ENCODE results near the gene PSMD14. TPM values are rescaled to one million over a fixed set of nuclear protein-coding genes. Genes with fewer than 3 reads are reported as not detected.

Gene PSMD14
- total RNA-seq, 1 experiment from 2014 or later: 93.7 TPM

- BruUV-seq (replicated peaks): no TSS peak
- ChIA-PET CTCF (no interaction called here), POLR2A (interaction anchor here (0.7 to 1.3 kb wide), 2 partner anchors 12 to 494 kb away, joined by 3 read pairs; no protein-coding TSS in a partner anchor)
- in situ Hi-C loops (cut with HindIII; ENCODE audit: low pct_unique_long_range_greater_than_20kb, low sequenced_read_pairs) (no loop called here), intact Hi-C loops (cut with micrococcal nuclease; ENCODE audit: unreplicated experiment) (no loop called here)
- Histone ChIP-seq H3K36me3 (ENCODE audit: control insufficient read depth, insufficient read depth, low read length) (peaks cover 14% of the 10 kb centered on the region; the same call in 1 of the 2 replicates), H3K9me3 (ENCODE audit: control insufficient read depth, insufficient read depth, low read depth, low read length) (no peaks in the 10 kb centered on the region), H3K4me3 (ENCODE audit: low read depth in 2 of 2, low read length in 2 of 2) (no peak overlapping the region), H3K27ac (ENCODE audit: low read length) (no peak overlapping the region), H3K27me3 (ENCODE audit: control insufficient read depth, insufficient read depth, low read length) (no peaks in the 10 kb centered on the region), H3K4me1 (ENCODE audit: control insufficient read depth, insufficient read depth, low read length) (no peaks in the 10 kb centered on the region; the same call in 1 of the 2 replicates)
- ATAC-seq: no peak
- TF ChIP-seq REST (IDR thresholded peaks at IDR 0.05; ENCODE audit: insufficient read depth in 1 of 2, low read depth in 2 of 2, low read length in 1 of 2): no peak
- TF ChIP-seq SIN3A (IDR thresholded peaks at IDR 0.05; ENCODE audit: borderline replicate concordance, insufficient read depth, low read depth, low read length): no peak
- TF ChIP-seq TCF7L2 (IDR thresholded peaks at IDR 0.05; ENCODE audit: low read depth, low read length): no peak
- no peak for TF ChIP-seq POLR2AphosphoS5 (IDR thresholded peaks at IDR 0.05; ENCODE audit: low read depth, low read length)
- TF ChIP-seq CTCF (IDR thresholded peaks at IDR 0.05): no peak
- no peak for DNase-seq (ENCODE audit: low read depth, low spot score)
Observed at GRCh38 chr2:161381546-161381945, 73.3 kb downstream of the PSMD14 start.

- Histone ChIP-seq H3K27me3 (ENCODE audit: control insufficient read depth, insufficient read depth, low read length) (no peaks in the 10 kb centered on the region), H3K4me3 (ENCODE audit: low read depth in 2 of 2, low read length in 2 of 2) (no peak overlapping the region), H3K36me3 (ENCODE audit: control insufficient read depth, insufficient read depth, low read length) (peaks cover 16% of the 10 kb centered on the region; the same call in 1 of the 2 replicates), H3K27ac (ENCODE audit: low read length) (no peak overlapping the region; the same call in 1 of the 2 replicates), H3K4me1 (ENCODE audit: control insufficient read depth, insufficient read depth, low read length) (no peaks in the 10 kb centered on the region; the same call in 1 of the 2 replicates), H3K9me3 (ENCODE audit: control insufficient read depth, insufficient read depth, low read depth, low read length) (no peaks in the 10 kb centered on the region)
- DNase-seq (ENCODE audit: low read depth, low spot score) (no peak), ATAC-seq (no peak)
- in situ Hi-C loops (cut with HindIII; ENCODE audit: low pct_unique_long_range_greater_than_20kb, low sequenced_read_pairs): no loop called here
- ChIA-PET CTCF (no interaction called here), POLR2A (interaction anchor here (0.6 kb wide), 1 partner anchor 44 kb away, joined by 3 read pairs; no protein-coding TSS in a partner anchor)
- no TSS peak for BruUV-seq (replicated peaks)
- no peak for TF ChIP-seq CTCF (IDR thresholded peaks at IDR 0.05)
- TF ChIP-seq TCF7L2 (IDR thresholded peaks at IDR 0.05; ENCODE audit: low read depth, low read length): no peak
- no peak for TF ChIP-seq POLR2AphosphoS5 (IDR thresholded peaks at IDR 0.05; ENCODE audit: low read depth, low read length)
- TF ChIP-seq REST (IDR thresholded peaks at IDR 0.05; ENCODE audit: insufficient read depth in 1 of 2, low read depth in 2 of 2, low read length in 1 of 2): no peak
- no peak for TF ChIP-seq SIN3A (IDR thresholded peaks at IDR 0.05; ENCODE audit: borderline replicate concordance, insufficient read depth, low read depth, low read length)
- intact Hi-C loops (cut with micrococcal nuclease; ENCODE audit: unreplicated experiment): no loop called here
Observed at GRCh38 chr2:161382747-161383146, 74.5 kb downstream of the PSMD14 start.

Data from Panc1 (cell line).